Adrenal gland (tissue), 5 donors: ENCODE data around the gene SLC27A5.

Experiments used
- CTCF ChIP-seq, 6 experiments: fragments of 450-650 bp in 4 of 6; fragments of 200-600 bp in 2 of 6; sonication (generic) in 1 of 6; IDR thresholded peaks; 1 replicate in 5 of 6; 2 replicates in 1 of 6; pipeline versions ENCODE4 v1.5.1 to v1.8.0; 2016 to 2021; ENCODE audit warnings: antibody characterized with exemption in 6 of 6, mild to moderate bottlenecking in 2 of 6, moderate library complexity in 1 of 6
- POLR2A ChIP-seq, 2 donors: fragments of 450-650 bp; IDR thresholded peaks; one replicate each; pipeline ENCODE4 v1.6.1; 2017; ENCODE audit warnings: antibody characterized with exemption in 2 of 2, mild to moderate bottlenecking in 2 of 2, moderate library complexity in 1 of 2
- donor health status: DM: no; HTN: no; CAD: no.

- no peak for TF ChIP-seq CTCF (IDR thresholded peaks at IDR 0.05)
- no peak for TF ChIP-seq POLR2A (IDR thresholded peaks at IDR 0.05)
Observed at GRCh38 chr19:58514564-58515022, 2.8 kb upstream of the SLC27A5 start.
